Activated CD4-positive, alpha-beta T cell treated with anti-CD3 and anti-CD28 coated beads, Interleukin-2, amount 10 ng/mL, durations not matched to agents 24 days and 14 days (primary cell): ENCODE data around the gene ASNSD1. TPM values are rescaled to one million over a fixed set of nuclear protein-coding genes. Genes with fewer than 3 reads are reported as not detected.
"Not testable (repeated sequence)": the region's sequence is repeated elsewhere in the genome, so short reads cannot be mapped to it uniquely, and the experiment has no call there.

ENCODE experiments used
- DNase-seq: peaks from one replicate; pipeline ENCODE4 v3.0.0; 2022
- H3K27ac Mint-ChIP-seq: one replicate; pipeline ENCODE4 v1.8.0; 2022; ENCODE audit warnings: mild to moderate bottlenecking, mixed read lengths
- H3K27me3 Mint-ChIP-seq: one replicate; pipeline ENCODE4 v1.8.0; 2022; ENCODE audit warnings: mixed read lengths
- H3K36me3 Mint-ChIP-seq: one replicate; pipeline ENCODE4 v1.8.0; 2022; ENCODE audit warnings: low read depth, mild to moderate bottlenecking, mixed read lengths
- H3K4me1 Mint-ChIP-seq: one replicate; pipeline ENCODE4 v1.8.0; 2021; ENCODE audit warnings: mixed read lengths
- H3K4me3 Mint-ChIP-seq: one replicate; pipeline ENCODE4 v1.8.0; 2022; ENCODE audit warnings: mild to moderate bottlenecking, moderate library complexity, mixed read lengths
- H3K9me3 Mint-ChIP-seq: one replicate; pipeline ENCODE4 v1.8.0; 2021; ENCODE audit warnings: mixed read lengths
- intact Hi-C: fragments of 100-400 bp; cut with micrococcal nuclease; formaldehyde crosslinking; loops from one replicate; pipeline ENCODE4 v1.15.1; 2023
- total RNA-seq: library from RNA; stranded (reverse); gene quantifications from 2 replicates; pipeline ENCODE4 v1.2.3, GENCODE V29; 2022

Gene ASNSD1
- total RNA-seq, 1 donor from 2014 or later, result 59.7 TPM

DNA sequence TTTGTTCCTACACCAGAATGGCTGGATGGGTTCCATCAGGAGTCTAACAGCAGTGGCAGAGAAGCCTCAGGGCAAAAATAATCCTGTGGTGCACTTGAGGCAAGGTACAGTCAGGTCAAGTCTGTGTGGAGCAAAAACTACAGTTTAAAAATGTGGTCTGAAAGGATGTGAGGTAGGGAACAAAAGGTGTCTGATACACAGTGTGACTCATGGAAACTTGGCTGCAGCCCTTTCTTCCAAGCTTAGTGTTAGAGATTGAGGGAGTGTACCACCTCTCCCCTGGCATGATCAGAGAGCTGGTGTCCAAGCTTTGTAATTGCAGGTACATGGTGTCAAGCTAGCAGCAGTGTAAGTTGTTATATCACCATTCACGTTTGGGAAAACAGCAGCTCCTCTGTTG is 22.1 kb downstream of the ASNSD1 start:
- Mint-ChIP-seq H3K4me1 (peaks cover 21% of the 10 kb centered on the region), H3K36me3 (peaks cover 17% of the 10 kb centered on the region), H3K27ac (no peak overlapping the region), H3K9me3 (peaks cover 7% of the 10 kb centered on the region), H3K27me3 (no peaks in the 10 kb centered on the region), H3K4me3 (no peak overlapping the region)
- intact Hi-C loops, result no loop called here
- DNase-seq, result no peak

DNA sequence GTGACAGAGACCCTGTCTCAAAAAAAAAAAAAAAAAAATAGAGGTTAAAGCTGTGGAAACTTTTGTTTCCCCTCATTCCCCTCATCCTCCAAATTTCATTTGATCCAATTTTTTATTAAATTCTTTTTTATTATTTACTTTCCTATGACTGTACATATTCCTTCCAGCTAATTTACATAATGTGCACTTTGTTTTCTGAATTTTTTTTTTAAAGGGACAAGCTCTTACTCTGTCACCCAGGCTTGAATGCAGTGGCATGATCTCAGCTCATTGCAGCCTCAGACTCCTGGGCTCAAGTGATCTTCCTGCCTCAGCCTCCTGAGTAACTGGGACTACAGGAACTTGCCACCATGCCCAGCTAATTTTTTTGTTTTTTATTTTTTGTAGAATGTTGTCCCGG is 23.6 kb downstream of the ASNSD1 start:
- intact Hi-C loops, result no loop called here
- H3K9me3 Mint-ChIP-seq, result peaks cover 6% of the 10 kb centered on the region
- H3K36me3 Mint-ChIP-seq, result peaks cover 7% of the 10 kb centered on the region
- no peaks in the 10 kb centered on the region for H3K27me3 Mint-ChIP-seq
- DNase-seq, result no peak
- H3K4me1 Mint-ChIP-seq, result peaks cover 17% of the 10 kb centered on the region
- H3K27ac Mint-ChIP-seq, result no peak overlapping the region
- no peak overlapping the region for H3K4me3 Mint-ChIP-seq

DNA sequence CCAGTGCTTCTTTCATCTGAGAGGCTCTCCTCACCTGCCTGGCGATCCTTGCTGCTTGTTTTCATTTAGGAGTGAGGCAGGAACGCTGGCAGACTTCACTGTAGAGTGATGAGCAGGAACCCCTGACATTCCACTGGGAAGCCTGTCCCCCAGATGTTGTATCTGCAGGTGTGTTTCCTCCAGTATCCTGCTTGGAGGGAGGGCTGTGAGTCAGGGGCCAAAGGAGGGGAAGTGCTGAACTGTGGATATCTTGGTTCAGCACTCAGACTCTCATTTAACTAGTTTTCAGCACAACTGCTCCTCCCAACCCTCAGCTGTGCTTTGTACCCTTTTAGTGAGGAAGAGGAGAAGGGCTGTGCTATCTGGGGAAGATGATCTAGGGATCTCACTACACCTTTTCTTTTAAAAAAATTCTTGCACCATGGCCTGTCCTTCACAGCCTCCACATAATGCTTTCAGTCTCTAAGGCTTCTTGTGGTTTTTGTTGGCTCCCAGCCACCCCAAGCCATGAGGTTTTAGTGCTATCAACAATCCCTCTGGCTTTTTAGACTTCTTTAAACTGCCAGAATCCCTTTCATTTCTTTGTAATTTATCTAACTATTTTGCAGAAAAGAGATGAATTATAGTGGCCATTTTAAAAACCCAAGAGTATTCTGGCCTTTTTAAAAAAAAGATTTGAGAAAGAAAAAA is 24.4 kb downstream of the ASNSD1 start:
- intact Hi-C loops, result no loop called here
- no peak for DNase-seq

DNA sequence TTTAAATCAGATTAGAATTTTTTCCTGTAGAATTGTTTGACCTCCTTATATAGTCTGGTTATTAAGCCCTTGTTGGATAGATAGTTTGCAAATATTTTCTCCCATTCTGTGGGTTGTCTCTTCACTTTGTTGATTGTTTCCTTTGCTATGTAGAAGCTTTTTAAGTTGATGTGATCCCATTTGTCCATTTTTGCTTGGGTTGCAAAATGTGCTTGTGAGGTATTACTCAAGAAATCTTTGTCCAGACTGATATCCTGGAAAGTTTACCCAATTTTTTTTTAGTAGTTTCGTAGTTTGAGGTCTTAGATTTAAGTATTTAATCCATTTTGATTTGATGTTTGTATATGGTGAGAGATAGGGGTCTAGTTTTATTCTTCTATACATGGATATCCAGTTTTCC is 26.5 kb downstream of the ASNSD1 start:
- H3K27me3 Mint-ChIP-seq, H3K4me1 Mint-ChIP-seq, intact Hi-C loops, H3K36me3 Mint-ChIP-seq, DNase-seq, H3K9me3 Mint-ChIP-seq, H3K27ac Mint-ChIP-seq, H3K4me3 Mint-ChIP-seq: not testable (repeated sequence)

More for the DNA sequence above, 24.4 kb downstream of the ASNSD1 start:
- Mint-ChIP-seq H3K36me3 (peaks cover 3% of the 10 kb centered on the region), H3K27ac (no peak overlapping the region), H3K9me3 (no peaks in the 10 kb centered on the region), H3K4me1 (peaks cover 10% of the 10 kb centered on the region), H3K4me3 (no peak overlapping the region), H3K27me3 (no peaks in the 10 kb centered on the region)

DNA sequence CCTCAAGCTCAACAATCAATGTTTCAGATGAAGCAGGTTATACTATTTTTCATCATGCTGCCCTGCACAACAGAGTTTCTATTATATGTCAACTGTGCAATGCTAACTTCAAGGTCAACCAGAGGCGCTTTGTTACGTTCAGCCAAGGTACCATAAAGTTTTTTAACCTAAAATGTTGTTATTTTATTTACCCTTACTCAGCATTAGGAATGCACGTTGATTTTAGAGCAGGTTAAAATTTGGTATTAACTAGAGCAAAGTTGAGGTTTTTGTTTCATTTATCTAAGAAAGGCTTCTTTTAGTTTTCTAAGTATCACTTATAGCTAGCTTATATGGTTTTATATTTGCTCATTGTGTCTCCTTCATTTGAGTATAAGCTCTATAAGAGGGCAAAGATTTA is 35.0 kb downstream of the ASNSD1 start:
- no peaks in the 10 kb centered on the region for H3K27me3 Mint-ChIP-seq
- H3K4me1 Mint-ChIP-seq, result no peaks in the 10 kb centered on the region
- no peak overlapping the region for H3K4me3 Mint-ChIP-seq
- intact Hi-C loops, result no loop called here
- no peaks in the 10 kb centered on the region for H3K9me3 Mint-ChIP-seq
- peaks cover 2% of the 10 kb centered on the region for H3K36me3 Mint-ChIP-seq
- no peak for DNase-seq
- no peak overlapping the region for H3K27ac Mint-ChIP-seq

DNA sequence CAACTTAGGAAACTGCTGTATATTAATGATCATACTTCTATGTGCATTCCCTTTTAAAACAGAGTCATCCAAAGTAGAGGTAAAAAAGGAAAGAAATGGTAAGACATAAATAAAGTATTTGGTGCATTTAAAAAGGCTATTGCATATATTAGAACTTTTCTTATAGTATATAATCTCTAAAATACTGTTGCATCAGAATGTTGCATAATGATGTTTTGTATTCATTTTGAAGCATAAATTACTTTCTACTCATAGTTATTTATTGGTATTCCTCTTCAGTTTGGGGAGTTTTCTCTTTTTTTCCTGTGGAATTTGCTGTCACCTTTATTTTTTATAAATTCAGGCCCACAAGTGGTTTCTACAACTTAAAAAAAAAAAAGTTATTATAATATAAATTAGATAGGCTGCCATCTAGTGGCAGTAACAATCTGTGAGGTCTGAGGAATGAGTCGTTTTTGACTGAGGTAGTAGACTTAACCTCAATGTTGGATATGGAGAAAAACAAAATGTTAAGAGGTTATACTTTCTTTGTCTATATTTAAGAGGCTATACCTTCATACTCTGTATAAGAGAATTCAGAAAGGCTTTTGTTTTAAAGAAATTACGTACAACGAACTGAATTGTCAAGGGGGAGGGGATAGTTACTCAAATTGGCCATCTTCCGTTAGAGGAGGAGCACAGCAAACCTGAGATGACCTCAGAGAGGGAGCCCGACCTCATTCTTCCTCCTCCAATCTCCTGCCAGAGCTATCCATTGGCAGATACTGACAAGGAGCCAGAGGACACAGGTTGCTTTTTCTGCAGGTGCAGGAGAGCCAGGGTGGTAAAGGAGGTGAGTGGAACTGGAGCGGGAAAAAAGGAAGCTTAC is 37.0 kb downstream of the ASNSD1 start:
- Mint-ChIP-seq H3K36me3 (peaks cover 2% of the 10 kb centered on the region), H3K4me3 (no peak overlapping the region), H3K27me3 (no peaks in the 10 kb centered on the region), H3K4me1 (no peaks in the 10 kb centered on the region), H3K9me3 (no peaks in the 10 kb centered on the region), H3K27ac (no peak overlapping the region)
- intact Hi-C loops, result loop anchor here (1.0 to 2.0 kb wide), 2 partner anchors 23 to 37 kb away; partner anchors contain the start of genes ANKAR and ASNSD1
- DNase-seq, result peak; percentile 81

DNA sequence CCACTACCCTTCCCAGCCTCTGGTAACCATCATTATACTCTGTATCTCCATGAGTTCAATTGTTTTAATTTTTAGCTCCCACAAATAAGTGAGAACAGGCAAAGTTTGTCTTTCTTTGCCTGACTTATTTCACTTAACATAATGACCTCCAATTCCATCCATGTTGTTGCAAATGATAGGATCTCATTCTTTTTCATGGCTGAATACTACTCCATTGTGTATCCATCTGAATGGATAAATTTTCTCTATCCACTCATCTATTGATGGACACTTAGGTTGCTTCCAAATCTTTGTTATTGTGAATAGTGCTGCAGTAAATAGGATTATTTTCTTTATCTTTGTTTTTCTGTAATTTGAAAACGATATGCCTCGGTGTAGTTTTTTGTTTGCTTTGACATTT is 39.4 kb downstream of the ASNSD1 start:
- Mint-ChIP-seq H3K9me3 (no peaks in the 10 kb centered on the region), H3K4me1 (no peaks in the 10 kb centered on the region), H3K27me3 (no peaks in the 10 kb centered on the region), H3K4me3 (no peak overlapping the region), H3K27ac (no peak overlapping the region), H3K36me3 (no peaks in the 10 kb centered on the region)
- no peak for DNase-seq
- intact Hi-C loops, result no loop called here

DNA sequence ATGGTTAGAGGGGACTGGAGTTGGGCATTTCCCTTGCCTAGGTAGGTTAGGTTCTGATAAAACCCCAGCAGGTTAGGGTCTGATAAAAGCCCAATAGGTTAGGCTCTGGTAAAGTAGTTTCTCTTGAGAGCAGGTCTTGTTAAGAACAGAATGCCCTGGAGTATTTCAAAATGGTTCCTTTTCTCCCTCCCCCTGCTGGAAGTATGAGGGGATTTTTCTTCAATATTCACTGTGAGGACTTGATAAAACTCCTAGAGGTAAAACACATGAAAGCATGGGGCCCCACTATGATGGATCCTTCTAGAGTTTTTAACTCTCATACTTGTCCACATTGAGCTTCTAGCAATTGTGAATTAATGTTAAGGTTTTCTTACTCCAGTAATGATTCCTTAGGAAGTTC is 40.8 kb downstream of the ASNSD1 start:
- intact Hi-C loops, result no loop called here
- Mint-ChIP-seq H3K4me3 (no peak overlapping the region), H3K9me3 (no peaks in the 10 kb centered on the region), H3K27me3 (no peaks in the 10 kb centered on the region), H3K36me3 (no peaks in the 10 kb centered on the region), H3K27ac (no peak overlapping the region), H3K4me1 (no peaks in the 10 kb centered on the region)
- no peak for DNase-seq

DNA sequence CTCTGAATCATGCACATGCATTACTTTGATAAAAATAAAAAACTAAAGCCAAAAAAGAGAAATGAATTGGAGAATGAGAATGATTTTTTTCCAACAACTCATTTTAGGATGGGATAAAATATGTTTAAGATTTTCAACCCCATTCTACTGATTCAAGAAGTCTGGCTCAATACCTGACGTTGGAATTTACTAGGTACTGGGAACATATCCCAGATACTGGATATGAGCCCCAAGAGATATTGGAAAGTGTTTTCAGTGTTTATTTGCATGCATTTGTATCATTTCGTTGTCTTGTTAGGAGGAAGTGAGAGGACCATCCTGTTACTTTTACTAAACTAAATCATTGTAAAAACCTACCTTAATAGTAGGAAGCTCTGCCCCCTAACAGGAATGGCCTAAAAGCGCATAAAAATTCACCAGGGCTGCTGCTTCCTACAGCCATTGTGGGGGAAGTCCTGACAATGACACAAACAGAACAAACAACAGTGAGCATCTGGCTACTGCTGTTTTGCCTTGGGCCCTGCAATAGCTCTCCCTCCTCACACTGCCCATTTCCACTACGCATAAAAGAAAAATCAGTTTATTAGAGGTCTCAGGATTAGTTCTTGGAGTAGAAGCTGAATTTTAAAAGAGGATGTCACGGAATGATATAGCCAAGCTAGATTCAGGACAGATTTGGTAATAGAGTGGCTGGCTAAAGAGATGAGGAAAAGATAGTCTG is 48.4 kb downstream of the ASNSD1 start:
- H3K9me3 Mint-ChIP-seq, result peaks cover 14% of the 10 kb centered on the region
- intact Hi-C loops, result no loop called here

DNA sequence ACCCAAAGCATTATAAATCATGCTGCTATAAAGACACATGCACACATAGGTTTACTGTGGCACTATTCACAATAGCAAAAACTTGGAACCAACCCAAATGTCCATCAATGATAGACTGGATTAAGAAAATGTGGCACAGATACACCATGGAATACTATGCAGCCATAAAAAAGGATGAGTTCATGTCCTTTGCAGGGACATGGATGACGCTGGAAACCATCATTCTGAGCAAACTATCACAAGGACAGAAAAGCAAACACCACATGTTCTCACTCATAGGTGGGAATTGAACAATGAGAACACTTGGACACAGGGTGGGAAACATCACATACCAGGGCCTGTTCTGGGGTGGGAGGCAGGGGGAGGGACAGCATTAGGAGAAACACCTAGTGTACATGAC is 56.3 kb downstream of the ASNSD1 start:
- H3K36me3 Mint-ChIP-seq, H3K4me1 Mint-ChIP-seq, DNase-seq, H3K27me3 Mint-ChIP-seq, H3K4me3 Mint-ChIP-seq, intact Hi-C loops, H3K27ac Mint-ChIP-seq: not testable (repeated sequence)
- H3K9me3 Mint-ChIP-seq, result peaks cover 17% of the 10 kb centered on the region

More for the DNA sequence above, 48.4 kb downstream of the ASNSD1 start:
- Mint-ChIP-seq H3K27ac (no peak overlapping the region), H3K36me3 (no peaks in the 10 kb centered on the region), H3K27me3 (no peaks in the 10 kb centered on the region), H3K4me1 (no peaks in the 10 kb centered on the region), H3K4me3 (no peak overlapping the region)
- DNase-seq, result no peak

DNA sequence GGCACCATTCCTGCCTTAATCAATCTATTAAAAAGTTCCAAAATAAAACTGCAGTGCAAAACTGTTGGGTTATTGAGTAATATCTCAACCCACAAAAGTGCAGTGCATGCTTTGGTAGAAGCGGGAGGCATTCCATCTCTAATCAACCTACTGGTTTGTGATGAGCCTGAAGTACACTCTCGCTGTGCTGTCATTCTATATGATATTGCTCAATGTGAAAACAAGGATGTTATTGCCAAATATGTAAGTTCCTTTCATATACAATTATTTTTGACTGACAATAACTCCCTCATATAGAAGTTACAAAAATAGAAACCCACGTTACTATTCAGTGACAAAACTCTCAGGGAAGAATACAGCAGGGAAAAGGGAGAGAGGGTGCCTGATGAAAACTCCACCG is 58.3 kb downstream of the ASNSD1 start:
- intact Hi-C loops, result no loop called here
- Mint-ChIP-seq H3K4me1 (peaks cover 3% of the 10 kb centered on the region), H3K9me3 (peaks cover 4% of the 10 kb centered on the region), H3K27ac (no peak overlapping the region), H3K36me3 (no peaks in the 10 kb centered on the region), H3K4me3 (no peak overlapping the region), H3K27me3 (no peaks in the 10 kb centered on the region)
- no peak for DNase-seq
